T-helper 2 cell (primary cell): Measurements from ENCODE around the gene RASSF5.
A peak's percentile ranks its signal among the peaks of the same experiment; 100 is the strongest.

Experiments used
- DNase-seq, 5 experiments: peaks; one replicate each; pipeline versions ENCODE4 v3.0.0 to v3.0.0-alpha.2; 2012 to 2022

Gene RASSF5

DNA sequence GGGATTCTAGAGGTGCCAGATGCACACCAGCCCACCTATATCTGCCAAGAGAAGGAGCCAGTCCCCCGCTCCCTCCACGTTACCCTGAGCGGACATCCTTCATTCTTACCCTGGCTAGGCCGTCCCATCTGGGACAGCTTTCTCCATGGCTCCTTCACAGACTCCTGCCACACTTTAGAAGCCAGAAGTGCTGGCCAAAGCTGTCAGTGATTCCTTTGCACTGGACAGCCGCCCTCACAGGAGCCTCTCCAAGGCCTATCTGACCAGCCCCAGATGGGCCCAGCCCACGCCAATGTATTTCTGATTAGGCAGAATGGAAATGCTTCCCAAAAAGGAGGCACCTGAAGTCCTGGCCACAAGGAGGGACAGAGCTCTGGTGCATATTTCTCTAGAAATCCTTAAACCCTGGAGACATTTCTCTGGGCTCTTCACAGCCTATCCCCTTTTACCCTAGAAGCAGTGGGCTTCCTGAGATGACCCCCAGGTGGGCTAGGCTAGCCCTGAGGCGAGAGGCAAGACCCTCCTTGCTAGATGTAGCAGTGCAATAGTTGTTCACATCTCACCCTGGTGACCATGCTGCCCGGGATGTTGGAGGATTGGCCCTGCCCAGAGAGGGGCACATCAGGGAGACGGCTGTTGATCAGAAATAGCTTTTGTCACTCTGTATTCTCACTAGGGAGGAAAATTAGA, 44.1 kb downstream of the RASSF5 start:
- no peak for DNase-seq

DNA sequence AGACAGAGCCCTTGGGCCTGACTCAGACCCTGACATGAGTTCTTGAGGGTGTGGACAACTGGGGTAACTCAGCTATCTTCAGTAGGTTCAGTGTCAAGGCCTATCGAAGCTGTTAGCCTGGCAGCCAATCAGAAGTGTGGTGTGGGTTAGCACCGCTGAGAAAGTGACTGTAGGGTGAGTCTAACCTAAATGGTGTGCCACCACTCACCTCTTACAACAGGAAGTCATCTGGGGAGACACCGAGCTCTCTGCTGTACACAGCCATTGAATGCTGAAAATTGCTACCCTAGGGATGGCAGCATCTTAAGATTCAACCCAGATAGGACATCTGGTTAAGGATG, 44.6 kb downstream of the RASSF5 start:
- DNase-seq, result peak in 4 of 5 experiments; percentile 53 to 97 (median 72)

DNA sequence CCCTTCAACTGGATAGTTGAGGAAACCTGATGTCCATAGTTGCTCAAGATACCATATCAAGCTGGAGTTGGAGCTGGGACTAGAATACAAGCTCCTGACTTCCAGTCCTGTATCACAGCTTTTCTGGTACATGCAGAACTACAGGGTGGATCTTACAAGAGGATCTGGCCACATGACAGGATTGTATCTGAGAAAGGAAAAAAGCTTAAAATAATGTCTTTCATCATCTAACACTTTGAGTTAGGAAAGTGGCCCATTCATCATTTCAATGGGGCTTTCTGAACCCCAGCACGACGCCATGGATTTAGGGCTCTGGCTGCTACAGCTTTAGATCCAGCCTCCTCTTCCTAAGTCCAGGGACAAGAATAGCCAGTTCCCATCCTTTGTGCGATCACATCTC, 46.9 kb downstream of the RASSF5 start:
- DNase-seq, result no peak

DNA sequence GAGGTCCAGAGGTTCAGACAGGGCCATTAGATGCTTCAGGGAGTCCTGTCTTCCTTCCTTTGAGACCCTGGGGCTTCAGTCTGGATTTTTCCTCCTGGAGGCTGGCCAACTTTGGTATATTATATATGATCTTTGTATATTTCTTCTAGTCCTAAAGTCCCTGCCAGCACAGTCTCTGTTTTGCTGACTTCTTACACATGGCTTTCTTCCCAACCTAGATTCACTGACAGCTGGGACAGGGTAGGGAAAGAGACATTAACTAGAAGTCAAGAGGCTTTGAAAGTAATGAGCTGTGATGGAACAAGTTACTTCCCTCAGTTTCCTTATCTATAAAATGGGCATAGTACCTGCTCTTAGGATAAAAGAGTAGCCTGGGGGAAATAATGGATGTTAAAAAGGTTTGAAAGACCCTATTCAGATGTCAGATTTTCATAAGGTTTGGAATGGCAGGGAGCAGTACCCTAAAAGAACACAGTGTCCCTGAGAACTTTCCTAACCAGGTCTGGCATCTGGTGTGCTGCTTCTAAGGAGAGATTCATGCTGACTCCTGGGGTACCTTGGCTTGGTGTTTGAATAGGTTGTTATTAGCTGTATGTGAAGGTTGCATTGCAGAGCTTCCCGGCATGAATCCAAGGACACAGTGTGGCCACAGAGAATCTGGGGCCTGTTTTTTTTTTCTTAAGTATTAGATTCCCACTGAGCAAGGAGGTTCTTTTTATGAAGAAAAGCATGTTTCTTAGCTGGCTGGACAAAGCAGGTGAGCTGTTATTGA, 47.6 kb downstream of the RASSF5 start:
- DNase-seq, result no peak

DNA sequence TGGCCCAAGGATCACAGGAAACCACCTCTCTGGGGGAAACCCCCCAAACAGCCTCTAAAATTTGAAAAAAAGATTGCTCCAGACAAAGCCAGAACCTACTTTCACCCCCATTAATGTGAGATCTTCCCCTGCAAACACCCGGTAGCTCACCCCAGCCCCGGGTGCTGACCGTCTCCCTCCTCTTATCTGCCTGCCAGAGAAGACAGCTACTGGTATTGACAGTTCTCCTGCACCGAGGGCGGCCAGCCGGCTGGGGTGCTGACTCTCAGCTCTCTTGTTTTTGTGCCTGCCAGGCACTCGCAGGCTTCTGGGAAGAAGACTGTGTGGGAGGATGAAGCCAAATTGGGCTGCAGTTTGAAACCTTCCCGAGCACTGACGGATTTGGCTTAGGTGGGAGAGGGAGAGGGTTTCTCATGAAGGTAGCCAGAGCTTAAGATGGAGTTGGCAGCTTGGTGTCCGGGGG, 48.2 kb downstream of the RASSF5 start:
- peak in 2 of 5 experiments; percentile 50 to 64 for DNase-seq

DNA sequence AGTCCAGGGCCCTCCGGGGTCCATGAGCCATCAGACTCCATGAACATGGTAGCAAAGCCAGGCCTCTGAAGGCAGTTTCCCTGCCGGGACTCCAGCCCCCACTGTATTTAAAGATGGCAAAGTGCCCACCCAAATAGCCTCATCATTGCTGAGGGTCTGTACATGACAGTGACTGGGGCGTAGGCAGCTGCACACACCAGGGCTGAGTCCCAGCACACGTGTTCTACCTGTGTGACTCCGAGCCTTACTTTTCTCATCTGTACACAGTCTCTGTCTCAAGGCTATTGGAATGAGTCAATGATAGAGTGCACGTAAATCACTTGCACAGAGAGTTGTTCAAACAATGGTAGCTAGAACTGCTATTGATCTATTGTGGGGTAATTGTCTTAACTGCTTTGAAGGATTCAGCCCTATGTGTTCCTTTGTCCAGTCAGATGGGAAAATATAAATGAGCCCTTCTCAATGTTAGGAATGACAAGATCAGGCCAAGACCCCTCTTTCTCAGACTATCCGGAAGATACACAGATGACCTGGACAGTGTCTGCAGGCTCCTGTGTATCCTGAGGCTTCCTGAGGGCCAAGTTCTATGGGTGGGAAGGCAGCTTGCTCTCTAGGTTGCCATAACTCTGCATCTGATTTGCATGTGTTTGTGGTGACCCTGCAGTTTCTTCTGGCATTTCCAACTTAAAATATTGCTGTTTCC, 48.9 kb downstream of the RASSF5 start:
- peak in 1 of 5 experiments; percentile 86 for DNase-seq

DNA sequence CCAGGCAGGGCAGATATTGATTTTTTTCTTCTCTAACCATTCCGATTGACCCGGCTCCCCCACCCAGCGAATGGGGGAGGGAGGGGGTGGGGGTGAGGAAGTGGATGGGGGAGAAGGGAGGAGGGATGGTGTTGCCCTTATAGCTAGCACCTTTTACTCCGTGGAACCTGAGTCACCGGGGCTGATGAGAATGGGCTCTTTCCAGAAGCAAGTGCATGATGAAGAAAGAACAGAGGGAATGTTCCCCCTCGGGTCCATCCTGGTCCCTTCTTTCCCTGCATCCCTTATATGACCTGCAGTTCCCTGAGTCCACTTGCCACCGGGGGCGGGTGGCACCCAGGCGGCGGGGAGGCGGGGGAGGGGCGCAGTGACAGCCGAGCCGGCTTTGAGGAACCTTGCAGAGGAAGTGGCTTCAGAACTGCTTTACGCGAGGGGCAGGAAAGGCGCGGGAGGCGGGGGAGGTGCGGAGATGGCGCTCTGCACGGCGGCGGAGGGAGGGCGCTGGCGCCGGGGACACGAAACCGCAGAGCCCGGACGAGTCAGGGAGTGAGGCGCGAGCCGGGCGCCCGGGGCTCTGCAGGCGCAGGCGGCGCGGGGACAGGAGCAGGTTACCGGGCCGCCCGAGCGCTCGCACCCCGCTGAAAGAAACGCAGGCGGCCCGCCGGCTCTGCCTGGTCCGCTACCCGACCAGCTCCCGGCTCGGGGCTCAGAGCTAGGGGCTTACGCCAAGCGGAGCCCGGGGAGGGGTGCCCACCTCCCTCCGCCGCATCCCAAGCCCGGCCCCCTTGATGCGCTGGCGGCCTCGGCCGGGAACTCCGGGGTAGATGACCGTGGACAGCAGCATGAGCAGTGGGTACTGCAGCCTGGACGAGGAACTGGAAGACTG, 49.7 kb downstream of the RASSF5 start:
- peak; percentile 66 to 95 (median 80) for DNase-seq

DNA sequence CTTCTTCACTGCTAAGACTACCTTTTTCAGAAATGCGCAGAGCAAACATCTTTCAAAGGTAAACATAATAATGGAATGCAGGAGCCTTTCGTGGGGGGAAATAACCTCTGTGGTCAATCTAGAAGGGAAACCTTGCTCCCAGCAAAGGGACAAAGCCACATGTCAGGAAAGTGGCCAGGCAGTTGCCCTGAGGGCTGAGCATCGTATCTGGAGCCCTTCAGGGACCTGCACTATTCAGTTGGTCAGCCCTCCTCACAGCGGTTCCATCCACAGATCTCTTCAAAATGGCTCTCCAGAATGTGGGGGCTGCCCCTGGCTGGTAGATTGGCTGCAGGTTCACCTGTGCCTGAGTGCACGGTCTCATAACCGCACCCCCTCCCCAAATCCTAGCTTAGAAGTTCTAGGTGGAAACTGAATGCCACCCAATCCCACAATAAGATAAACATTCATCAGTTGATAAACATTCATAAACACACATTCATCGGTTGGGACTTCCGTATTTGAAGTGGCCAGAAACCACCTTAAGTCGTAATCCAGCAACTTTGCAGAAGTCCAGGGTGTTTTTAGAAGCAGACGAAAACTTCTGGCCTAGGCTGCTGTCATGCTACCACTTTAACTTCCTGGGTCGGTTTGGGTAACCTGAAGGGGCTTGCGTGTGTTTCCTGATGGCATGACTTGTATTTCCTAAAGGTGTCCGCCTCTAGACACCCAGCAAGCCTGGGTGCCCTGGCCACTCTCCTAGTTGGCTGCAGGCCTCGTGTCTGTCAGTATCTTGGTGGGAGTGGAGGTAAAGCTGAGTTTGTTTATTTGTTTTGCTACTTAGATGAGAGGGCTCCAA, 50.5 kb downstream of the RASSF5 start:
- peak in 2 of 5 experiments; percentile 52 to 72 for DNase-seq

DNA sequence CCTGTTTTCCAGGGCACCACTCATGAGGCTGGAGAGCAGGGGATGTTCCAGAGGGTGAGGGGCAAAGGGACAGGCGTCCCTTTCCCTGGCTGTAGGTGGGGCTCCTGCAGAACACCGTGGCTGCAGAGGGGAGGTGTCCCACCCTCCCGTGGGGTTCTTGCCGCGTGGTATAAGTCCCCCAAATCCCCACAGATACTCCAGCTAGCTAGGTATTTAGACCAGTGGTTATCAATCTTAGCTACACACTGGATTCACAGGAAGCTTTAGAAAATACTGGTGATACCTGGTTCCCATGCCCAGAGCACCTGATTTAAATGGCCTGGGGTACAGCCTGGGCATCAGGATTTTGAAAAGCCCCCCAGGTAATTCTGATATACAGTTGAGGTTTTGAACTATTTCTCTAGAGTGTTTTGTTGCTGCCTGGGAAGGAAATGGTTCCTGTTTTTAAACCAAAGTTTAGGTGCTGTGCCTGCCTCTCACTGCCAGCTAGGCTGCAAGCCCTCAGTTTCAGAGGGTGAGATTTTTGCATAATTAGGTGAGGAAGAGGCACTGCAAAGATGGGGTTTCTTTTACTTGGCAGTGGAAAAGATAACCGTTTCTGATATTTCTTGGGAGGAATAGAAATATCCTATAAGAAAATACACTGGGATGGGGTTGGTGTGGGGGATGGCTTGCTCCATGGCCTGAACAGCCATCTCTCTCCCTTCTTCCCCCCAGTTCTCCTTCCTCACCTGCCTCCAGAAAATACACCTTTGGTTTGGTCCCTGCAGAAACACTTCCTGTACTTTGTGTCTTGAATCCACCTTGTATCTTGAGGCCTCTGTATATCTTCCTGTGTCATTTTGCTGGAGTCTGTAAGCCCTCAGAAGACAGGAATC, 51.7 kb downstream of the RASSF5 start:
- DNase-seq, result no peak

DNA sequence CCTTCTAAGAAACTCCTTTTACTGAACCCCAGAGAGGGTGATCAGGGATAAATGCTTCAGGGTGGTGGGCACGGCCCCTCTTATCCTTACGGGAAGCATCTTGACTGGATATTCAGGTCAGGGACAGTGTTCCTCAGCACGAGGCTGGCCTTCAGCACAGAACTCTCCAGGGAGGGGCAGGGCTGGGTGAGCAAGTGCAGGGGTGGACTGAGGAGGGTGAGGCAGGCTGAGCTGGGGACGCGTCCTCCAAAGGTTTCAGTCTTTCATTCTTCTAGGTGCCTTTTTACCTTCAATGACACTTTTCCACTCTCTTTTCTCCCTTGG, 52.3 kb downstream of the RASSF5 start:
- no peak for DNase-seq

DNA sequence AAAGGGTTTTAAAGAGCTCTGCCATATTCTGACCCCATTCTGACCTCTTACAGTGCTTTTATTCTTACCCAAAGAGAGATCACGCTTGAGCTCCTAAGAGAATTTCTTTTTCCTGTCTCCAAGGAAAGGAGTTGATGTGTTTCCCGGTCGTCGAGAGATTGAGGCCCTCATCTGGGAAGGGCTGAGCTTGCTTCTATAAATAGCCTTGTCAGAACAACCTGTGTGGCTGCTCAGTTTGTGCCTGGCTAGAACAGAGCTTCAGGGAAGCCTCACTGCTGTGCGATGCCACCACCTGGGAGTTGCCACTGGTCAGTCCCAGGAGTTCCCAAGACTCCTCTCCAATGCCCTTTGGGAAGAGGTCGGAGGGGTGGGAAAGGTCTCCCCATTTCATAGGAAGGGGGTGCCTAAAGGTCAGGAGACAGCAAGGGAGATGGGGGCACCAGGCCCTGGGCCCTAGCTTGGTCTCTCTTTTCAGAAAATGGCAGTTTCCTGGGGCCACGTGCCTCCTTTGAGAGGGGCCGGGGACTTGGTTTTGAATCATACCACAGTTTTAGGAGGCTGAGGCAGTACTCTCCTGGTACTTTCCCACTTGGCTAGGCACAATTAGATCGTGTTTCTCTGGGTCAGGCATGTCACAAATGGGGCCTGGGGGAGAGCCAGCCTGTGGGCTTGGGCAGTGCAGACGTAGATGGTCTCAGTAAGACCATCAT, 52.8 kb downstream of the RASSF5 start:
- DNase-seq, result no peak

DNA sequence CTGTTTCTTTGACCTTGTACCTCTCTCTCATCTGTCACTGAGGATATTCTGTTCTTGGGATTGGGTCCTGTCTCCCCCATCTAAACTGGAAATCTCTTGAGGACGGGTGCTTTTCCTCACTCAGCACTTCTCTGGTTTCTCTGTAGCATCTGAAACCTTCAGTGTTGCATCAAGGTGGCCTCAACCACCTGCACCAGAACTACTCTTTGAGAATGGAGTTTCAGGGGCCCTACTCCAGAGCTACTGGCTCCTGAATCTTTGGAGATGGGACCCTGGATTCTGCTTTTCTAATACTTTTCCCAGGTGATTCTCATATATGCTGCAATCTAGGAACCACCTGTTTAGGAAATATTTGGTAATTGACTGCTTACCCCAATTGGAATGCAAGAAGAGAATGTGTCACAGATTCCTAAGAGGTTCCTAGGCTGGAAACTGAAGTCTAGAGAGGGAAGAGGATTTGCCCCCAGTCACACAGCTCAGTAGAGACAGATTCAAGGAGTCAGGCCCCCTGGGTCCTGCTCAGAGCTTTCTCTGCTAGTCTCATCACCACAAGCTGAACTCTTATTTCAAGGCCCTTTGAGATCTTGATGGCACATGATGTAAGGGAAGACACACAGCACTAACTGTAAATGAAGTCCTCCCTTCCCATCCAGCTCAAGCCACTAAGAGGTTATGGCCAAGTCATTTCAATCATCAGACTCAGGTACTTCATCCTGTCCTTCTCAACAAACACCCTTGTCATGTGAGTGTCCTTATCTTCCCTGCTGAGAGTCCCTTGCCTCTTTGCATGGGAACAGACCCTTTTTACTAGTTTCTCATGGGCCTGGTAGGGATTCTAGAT, 56.3 kb downstream of the RASSF5 start:
- peak in 1 of 5 experiments; percentile 45 for DNase-seq

DNA sequence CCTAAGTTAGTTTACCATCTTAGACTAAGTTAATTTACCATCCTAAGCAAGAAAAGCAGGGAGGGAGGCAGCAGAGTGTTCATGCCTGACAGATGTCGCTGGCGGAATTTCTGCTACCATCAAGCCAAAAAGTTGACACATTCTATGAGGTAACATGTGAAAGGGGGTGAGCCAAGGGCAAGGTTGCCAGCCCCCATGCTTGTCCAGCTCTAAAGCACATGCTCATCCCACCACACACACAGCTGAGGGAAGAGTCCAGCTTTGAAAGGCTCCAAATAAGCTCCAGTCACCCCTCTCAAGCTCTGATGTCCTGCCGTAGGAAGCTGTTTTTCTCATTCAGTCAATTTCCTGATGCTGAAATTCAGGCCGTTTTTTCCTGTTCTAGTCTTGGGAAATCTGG, 58.7 kb downstream of the RASSF5 start:
- no peak for DNase-seq

DNA sequence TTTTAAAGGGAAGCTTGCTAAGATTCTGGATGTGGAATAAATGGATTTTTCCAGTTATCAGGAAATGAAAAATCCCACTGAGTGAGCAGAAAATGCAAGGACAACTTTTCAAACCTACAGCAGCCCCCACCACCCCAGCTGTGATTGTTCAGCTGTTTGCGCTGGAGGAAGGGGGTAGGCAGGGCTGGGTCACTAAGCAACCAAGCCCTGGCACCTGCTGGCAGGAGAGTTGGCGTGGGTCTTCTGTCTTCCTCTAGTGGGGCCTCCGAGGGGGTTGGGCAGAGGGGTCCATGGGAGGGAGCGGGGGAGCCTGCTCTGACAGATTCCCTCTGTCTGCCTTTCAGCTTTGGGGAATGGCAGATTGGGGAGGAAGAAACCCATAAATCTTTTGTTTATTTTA, 59.7 kb downstream of the RASSF5 start:
- no peak for DNase-seq

DNA sequence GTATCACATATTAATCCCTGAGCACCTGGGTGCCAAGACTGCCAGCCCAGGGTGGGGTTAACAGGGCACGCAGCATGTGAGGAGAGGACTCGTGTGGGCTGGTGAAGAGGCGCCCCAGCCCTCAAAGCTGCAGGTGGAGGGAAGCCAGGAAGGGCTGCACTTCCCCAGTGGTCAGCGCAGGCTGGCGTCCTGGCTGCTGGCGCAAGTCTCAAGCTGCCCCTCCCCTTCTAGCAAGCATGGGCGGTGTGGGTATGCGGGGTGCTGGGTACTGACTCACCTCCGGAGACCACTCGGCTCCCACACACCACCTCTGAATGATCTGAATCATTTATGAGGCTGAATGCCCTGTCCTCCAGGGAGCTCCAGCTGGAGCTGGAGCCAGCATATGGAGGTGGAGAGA, 60.9 kb downstream of the RASSF5 start:
- no peak for DNase-seq

DNA sequence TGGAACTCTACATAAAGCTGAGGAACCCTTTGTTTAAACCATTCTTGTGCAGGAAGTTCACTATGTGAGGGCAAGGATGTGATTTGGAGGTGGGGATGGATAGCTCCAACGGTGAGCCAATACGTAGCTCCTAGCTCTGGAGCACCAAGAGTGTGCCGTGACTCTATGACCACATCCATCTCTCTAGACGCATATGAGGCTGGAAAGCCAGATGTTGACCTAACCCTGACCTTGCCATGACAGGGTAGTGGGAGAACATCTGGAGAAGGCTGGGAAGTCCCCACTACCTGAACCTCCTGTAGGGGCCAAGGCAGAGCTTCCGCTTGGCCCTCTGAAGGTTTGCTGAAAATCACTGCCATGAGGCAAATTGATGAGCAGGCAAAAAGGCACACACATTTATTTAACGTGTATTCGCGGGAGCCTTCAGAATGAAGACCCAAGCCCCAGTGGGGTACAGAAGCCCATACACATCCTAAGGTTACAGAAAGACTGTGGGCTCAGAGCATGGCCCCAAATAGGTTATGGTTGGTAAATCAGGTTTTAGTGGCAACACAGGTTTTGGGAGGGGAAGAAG, 61.5 kb downstream of the RASSF5 start:
- DNase-seq, result no peak

DNA sequence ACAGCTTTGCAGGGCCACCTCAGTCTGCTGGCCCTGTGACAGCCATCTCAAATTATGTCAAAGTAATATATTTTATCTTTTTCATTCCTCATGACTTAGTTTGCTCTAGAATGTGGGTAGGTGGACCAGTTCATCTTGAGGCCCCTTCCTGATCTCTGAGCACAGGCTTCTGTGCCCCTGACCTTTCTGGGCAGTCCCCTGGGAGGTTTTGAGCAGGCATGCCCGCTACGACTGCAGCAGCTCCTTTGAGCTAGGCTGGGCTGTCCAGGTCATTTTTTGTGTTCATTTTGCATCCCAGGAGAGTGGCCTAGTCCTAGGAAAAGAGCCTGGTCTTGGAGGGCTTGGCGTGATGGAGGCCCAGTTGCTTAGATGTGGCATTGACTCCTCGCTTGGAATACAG, 62.2 kb downstream of the RASSF5 start:
- no peak for DNase-seq

DNA sequence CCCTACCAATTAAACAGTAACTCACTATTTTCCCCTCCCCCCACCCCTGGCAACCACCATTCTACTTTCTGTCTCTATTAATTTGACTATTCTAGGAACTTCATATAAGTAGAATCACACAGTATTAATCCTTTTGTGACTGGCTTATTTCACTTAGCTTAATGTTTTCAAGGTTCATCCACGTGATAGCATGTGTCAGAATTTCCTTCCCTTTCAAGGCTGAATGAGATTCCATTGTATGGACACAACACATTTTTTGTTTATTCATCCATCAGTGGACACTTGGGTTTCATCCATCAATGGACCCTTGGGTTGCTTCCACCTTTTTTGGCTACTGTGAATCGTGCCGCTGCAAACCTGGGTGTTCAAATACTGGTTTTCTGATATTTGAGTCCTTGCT, 63.2 kb downstream of the RASSF5 start:
- no peak for DNase-seq

DNA sequence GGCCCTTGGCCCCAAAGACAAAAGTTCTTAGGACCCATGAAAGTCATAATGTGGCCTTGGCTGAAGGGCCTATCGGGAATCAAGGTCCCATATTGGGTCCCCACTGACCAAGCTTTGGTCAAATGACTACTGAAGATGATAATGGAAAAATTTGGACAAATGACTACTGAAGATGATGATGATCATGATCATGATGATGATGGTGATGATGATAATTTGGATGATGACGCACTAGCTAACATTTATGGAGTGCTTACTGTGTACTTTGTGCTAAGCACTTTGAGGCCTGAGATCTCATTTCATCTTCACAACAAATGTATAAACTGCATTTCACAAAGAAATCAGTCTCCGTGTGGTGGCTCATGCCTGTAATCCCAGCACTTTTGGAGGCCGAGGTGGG, 65.5 kb downstream of the RASSF5 start:
- DNase-seq, result no peak
